GM18499 (cell line): ENCODE measurements around the gene MXRA7.
"Not testable (repeated sequence)": the region's sequence is repeated elsewhere in the genome, so short reads cannot be mapped to it uniquely, and the experiment has no call there.

Experiments used
- ATAC-seq: cut with Tn5 transposase; IDR thresholded peaks from one replicate; pipeline ENCODE4 v1.9.1; 2021; ENCODE audit warnings: moderate number of reproducible peaks; ENCODE audit not compliant: insufficient read depth, unreplicated experiment

Gene MXRA7

GRCh38 chr17:76657505-76658241, 53.1 kb downstream of the MXRA7 start:
- ATAC-seq = no peak

GRCh38 chr17:76654408-76654807, 56.4 kb downstream of the MXRA7 start:
- no peak for ATAC-seq

- no peak for ATAC-seq
These were observed 60.3 kb downstream of the MXRA7 start for GRCh38 chr17:76650504-76650903.

GRCh38 chr17:76646712-76647111, 64.1 kb downstream of the MXRA7 start:
- no peak for ATAC-seq

GRCh38 chr17:76645481-76645880, 65.3 kb downstream of the MXRA7 start:
- ATAC-seq = no peak

GRCh38 chr17:76644995-76645394, 65.8 kb downstream of the MXRA7 start:
- ATAC-seq = no peak

GRCh38 chr17:76643553-76644148, 67.1 kb downstream of the MXRA7 start, which contains the start of gene ST6GALNAC1:
Gene ST6GALNAC1, minus strand, starts transcription at chr17:76643757. Its CDS starts 119 bp downstream, at chr17:76643638.
- no peak for ATAC-seq

- no peak for ATAC-seq
These were observed 67.8 kb downstream of the MXRA7 start for GRCh38 chr17:76642994-76643393.

GRCh38 chr17:76642032-76642561, 68.7 kb downstream of the MXRA7 start:
- ATAC-seq = no peak

- ATAC-seq = no peak
These were observed 69.3 kb downstream of the MXRA7 start for GRCh38 chr17:76641501-76641900.

- no peak for ATAC-seq
These were observed 70.0 kb downstream of the MXRA7 start for GRCh38 chr17:76640550-76641380.

- ATAC-seq = no peak
These were observed 72.5 kb downstream of the MXRA7 start for GRCh38 chr17:76638263-76638662.

- ATAC-seq = not testable (repeated sequence)
These were observed 74.1 kb downstream of the MXRA7 start for GRCh38 chr17:76636486-76637206.

GRCh38 chr17:76635659-76636360, 75.0 kb downstream of the MXRA7 start:
- no peak for ATAC-seq

GRCh38 chr17:76635039-76635438, 75.7 kb downstream of the MXRA7 start:
- ATAC-seq = no peak

GRCh38 chr17:76633628-76634328, 77.0 kb downstream of the MXRA7 start:
- ATAC-seq = no peak

GRCh38 chr17:76631821-76632565, 78.8 kb downstream of the MXRA7 start:
- no peak for ATAC-seq

- no peak for ATAC-seq
These were observed 80.6 kb downstream of the MXRA7 start for GRCh38 chr17:76630151-76630550.
